Measurements from ENCODE around the gene CELF2. TPM values are rescaled to one million over a fixed set of nuclear protein-coding genes. Genes with fewer than 3 reads are reported as not detected.

The CELF2 gene
- polyA plus RNA-seq, 1 experiment, result 24.7 TPM

DNA sequence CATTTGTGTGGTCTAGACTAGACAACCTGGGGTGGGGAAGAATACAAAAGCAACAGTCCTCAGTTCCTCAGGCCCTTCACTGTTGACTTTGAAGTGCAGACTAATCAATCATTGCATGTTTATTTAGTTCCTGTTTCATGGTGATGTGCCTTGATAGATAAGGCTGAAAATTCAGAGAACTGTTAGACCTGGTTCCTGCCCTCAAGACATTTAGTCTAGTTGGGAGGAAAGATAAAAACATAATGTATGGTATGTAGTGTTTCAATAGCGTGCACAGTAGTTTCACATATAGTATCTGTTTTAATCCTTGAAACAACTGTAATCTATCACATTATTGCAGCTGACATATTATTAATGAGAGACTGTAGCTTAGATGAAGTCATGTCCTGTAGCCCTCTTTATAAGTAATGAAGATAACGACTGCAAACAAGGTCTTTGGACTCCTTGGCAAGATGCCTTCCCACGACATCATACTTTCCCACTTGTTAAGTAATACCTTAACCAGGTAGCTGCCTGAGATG, 124.0 kb downstream of the CELF2 start:
- Histone ChIP-seq H3K27ac (ENCODE audit: low read depth, low read length) (no peak overlapping the region), H3K9me3 (ENCODE audit: control insufficient read depth, insufficient read depth, low read length) (no peaks in the 10 kb centered on the region), H3K27me3 (ENCODE audit: control insufficient read depth, insufficient read depth, low read length) (no peaks in the 10 kb centered on the region), H3K4me3 (ENCODE audit: low read depth, low read length) (no peak overlapping the region)
- no peak for DNase-seq (ENCODE audit: low read depth, low spot score)
- CTCF ChIA-PET, result no interaction called here
- POLR2A ChIA-PET, result no interaction called here
- TF ChIP-seq, protein P1, sequence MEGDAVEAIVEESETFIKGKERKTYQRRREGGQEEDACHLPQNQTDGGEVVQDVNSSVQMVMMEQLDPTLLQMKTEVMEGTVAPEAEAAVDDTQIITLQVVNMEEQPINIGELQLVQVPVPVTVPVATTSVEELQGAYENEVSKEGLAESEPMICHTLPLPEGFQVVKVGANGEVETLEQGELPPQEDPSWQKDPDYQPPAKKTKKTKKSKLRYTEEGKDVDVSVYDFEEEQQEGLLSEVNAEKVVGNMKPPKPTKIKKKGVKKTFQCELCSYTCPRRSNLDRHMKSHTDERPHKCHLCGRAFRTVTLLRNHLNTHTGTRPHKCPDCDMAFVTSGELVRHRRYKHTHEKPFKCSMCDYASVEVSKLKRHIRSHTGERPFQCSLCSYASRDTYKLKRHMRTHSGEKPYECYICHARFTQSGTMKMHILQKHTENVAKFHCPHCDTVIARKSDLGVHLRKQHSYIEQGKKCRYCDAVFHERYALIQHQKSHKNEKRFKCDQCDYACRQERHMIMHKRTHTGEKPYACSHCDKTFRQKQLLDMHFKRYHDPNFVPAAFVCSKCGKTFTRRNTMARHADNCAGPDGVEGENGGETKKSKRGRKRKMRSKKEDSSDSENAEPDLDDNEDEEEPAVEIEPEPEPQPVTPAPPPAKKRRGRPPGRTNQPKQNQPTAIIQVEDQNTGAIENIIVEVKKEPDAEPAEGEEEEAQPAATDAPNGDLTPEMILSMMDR (IDR thresholded peaks at IDR 0.05; ENCODE audit: low read depth, low read length), result no peak

GRCh38 chr10:11142777-11143176, 125.1 kb downstream of the CELF2 start:
- H3K27ac ChIP-seq (ENCODE audit: low read depth, low read length), result no peak overlapping the region
- H3K4me3 ChIP-seq (ENCODE audit: low read depth, low read length), result no peak overlapping the region
- TF ChIP-seq, protein P1 (IDR thresholded peaks at IDR 0.05; ENCODE audit: low read depth, low read length), result no peak
- DNase-seq (ENCODE audit: low read depth, low spot score), result no peak
- CTCF ChIA-PET, result no interaction called here
- POLR2A ChIA-PET, result no interaction called here
- H3K27me3 ChIP-seq (ENCODE audit: control insufficient read depth, insufficient read depth, low read length), result no peaks in the 10 kb centered on the region
- no peaks in the 10 kb centered on the region for H3K9me3 ChIP-seq (ENCODE audit: control insufficient read depth, insufficient read depth, low read length)

DNA sequence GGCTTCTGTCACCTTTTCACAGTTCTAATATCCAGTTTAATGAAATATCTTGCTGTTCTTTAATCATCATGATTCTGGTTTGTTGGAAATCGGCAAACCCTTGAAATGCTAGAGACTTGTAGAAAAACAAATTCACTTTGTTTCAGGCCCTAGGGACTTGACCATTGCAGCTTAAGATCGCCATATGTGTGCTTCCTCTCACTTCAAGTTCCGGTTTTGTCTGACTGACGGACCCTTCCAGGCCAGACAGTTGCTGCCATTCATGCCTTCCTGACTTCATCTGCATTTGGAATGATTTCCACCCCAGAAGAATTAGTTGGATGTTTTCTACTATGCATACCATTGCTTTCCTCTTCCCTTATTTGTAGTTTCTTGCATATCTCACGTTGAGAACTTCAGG, 125.6 kb downstream of the CELF2 start:
- CTCF ChIA-PET, result no interaction called here
- DNase-seq (ENCODE audit: low read depth, low spot score), result no peak
- POLR2A ChIA-PET, result no interaction called here

GRCh38 chr10:11144626-11145494, 127.2 kb downstream of the CELF2 start:
- Histone ChIP-seq H3K9me3 (ENCODE audit: control insufficient read depth, insufficient read depth, low read length) (no peaks in the 10 kb centered on the region), H3K4me3 (ENCODE audit: low read depth, low read length) (no peak overlapping the region), H3K27ac (ENCODE audit: low read depth, low read length) (no peak overlapping the region), H3K27me3 (ENCODE audit: control insufficient read depth, insufficient read depth, low read length) (no peaks in the 10 kb centered on the region)
- no peak for DNase-seq (ENCODE audit: low read depth, low spot score)
- CTCF ChIA-PET, result interaction anchor here (0.7 to 0.9 kb wide), 3 partner anchors 125 to 1506 kb away, joined by 3 to 9 read pairs (median 4); no protein-coding TSS in a partner anchor
- TF ChIP-seq, protein P1 (IDR thresholded peaks at IDR 0.05; ENCODE audit: low read depth, low read length), result no peak
- POLR2A ChIA-PET, result interaction anchor here (0.6 kb wide), 1 partner anchor 22 kb away, joined by 3 read pairs; no protein-coding TSS in a partner anchor

More for the DNA sequence above, 125.6 kb downstream of the CELF2 start:
- no peaks in the 10 kb centered on the region for H3K9me3 ChIP-seq (ENCODE audit: control insufficient read depth, insufficient read depth, low read length)
- H3K27ac ChIP-seq (ENCODE audit: low read depth, low read length), result no peak overlapping the region
- no peaks in the 10 kb centered on the region for H3K27me3 ChIP-seq (ENCODE audit: control insufficient read depth, insufficient read depth, low read length)
- TF ChIP-seq, protein P1 (IDR thresholded peaks at IDR 0.05; ENCODE audit: low read depth, low read length), result no peak
- H3K4me3 ChIP-seq (ENCODE audit: low read depth, low read length), result no peak overlapping the region

DNA sequence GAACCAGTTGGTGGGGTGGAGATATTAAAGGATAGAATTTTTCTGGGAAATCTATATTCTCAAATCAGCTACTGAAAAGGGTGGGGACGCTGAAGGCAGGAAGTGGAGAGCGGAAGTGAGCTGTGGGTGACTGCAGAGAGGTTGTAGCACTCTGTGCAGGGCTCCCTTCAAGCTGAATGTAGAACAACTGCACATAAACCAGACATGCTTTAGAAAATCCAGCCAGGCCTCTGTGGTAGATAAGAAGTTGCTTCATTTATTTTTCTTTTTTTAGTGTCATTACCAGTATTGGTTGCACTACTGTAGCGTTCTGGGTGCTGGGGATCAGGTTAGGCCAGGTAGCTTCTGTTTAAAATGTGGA, 127.8 kb downstream of the CELF2 start:
- Histone ChIP-seq H3K27ac (ENCODE audit: low read depth, low read length) (no peak overlapping the region), H3K4me3 (ENCODE audit: low read depth, low read length) (no peak overlapping the region), H3K27me3 (ENCODE audit: control insufficient read depth, insufficient read depth, low read length) (no peaks in the 10 kb centered on the region), H3K9me3 (ENCODE audit: control insufficient read depth, insufficient read depth, low read length) (no peaks in the 10 kb centered on the region)
- no peak for DNase-seq (ENCODE audit: low read depth, low spot score)
- TF ChIP-seq, protein P1 (IDR thresholded peaks at IDR 0.05; ENCODE audit: low read depth, low read length), result no peak
- ChIA-PET POLR2A (no interaction called here), CTCF (interaction anchor here (0.7 kb wide), 1 partner anchor 253 kb away, joined by 3 read pairs; no protein-coding TSS in a partner anchor)

All from AG04450 (cell line).